HepG2 (cell line): ENCODE measurements around the gene HMGCS2. TPM values are rescaled to one million over a fixed set of nuclear protein-coding genes. Genes with fewer than 3 reads are reported as not detected.

Experiments used
- GTF2F1 ChIP-seq: fragments of 150-350 bp; IDR thresholded peaks from 2 replicates; pipeline ENCODE4 v1.6.1; 2014; ENCODE audit warnings: low read length
- MAF1 ChIP-seq: sonication (generic); formaldehyde crosslinking; IDR thresholded peaks from 2 replicates; pipeline ENCODE4 v1.5.0; 2020; ENCODE audit warnings: missing genetic modification reagents, borderline replicate concordance
- NFKB2 ChIP-seq: sonication (generic); formaldehyde crosslinking; IDR thresholded peaks from 2 replicates; pipeline ENCODE4 v1.4.0; 2020; ENCODE audit warnings: missing genetic modification reagents, borderline replicate concordance
- POLR2A ChIP-seq, 2 experiments: IDR thresholded peaks; 2 replicates each; pipeline ENCODE4 v1.6.1; 2011; ENCODE audit warnings: low read depth in 2 of 2, low read length in 2 of 2, mild to moderate bottlenecking in 1 of 2, moderate library complexity in 1 of 2; ENCODE audit not compliant: insufficient read depth in 1 of 2
- SIN3B ChIP-seq: fragments of 150-350 bp; IDR thresholded peaks from 2 replicates; pipeline ENCODE4 v1.6.1; 2014; ENCODE audit warnings: low read length
- TEAD3 ChIP-seq: optimal IDR thresholded peaks from 2 replicates; pipeline ENCODE3; 2016; ENCODE audit warnings: borderline replicate concordance
- ZFP90 ChIP-seq: sonication (generic); formaldehyde crosslinking; IDR thresholded peaks from 2 replicates; pipeline ENCODE4 v1.8.0; 2022; ENCODE audit warnings: missing genetic modification reagents, mild to moderate bottlenecking, inconsistent platforms, borderline replicate concordance
- ZKSCAN5 ChIP-seq: sonication (generic); formaldehyde crosslinking; IDR thresholded peaks from 2 replicates; pipeline ENCODE4 v1.5.1; 2020; ENCODE audit warnings: mild to moderate bottlenecking, missing genetic modification reagents
- ZNF256 ChIP-seq: sonication (generic); formaldehyde crosslinking; conservative IDR thresholded peaks from 2 replicates; pipeline ENCODE4 v1.4.0; 2020; ENCODE audit warnings: missing genetic modification reagents
- ZNF263 ChIP-seq: sonication (generic); formaldehyde crosslinking; IDR thresholded peaks from 2 replicates; pipeline ENCODE4 v1.4.0; 2020; ENCODE audit warnings: missing genetic modification reagents
- ZNF282 ChIP-seq: fragments of 450-650 bp; IDR thresholded peaks from 2 replicates; pipeline ENCODE4 v1.6.1; 2018; ENCODE audit not compliant: partially characterized antibody
- ZNF552 ChIP-seq: sonication (generic); formaldehyde crosslinking; IDR thresholded peaks from 2 replicates; pipeline ENCODE4 v1.9.0; 2022; ENCODE audit warnings: missing genetic modification reagents, mild to moderate bottlenecking, borderline replicate concordance
- ZNF564 ChIP-seq: sonication (generic); formaldehyde crosslinking; IDR thresholded peaks from 2 replicates; pipeline ENCODE4 v1.8.1; 2023; ENCODE audit warnings: mild to moderate bottlenecking, missing genetic modification reagents
- ZSCAN31 ChIP-seq: sonication (generic); formaldehyde crosslinking; IDR thresholded peaks from 2 replicates; pipeline ENCODE4 v1.5.0; 2020; ENCODE audit warnings: low read depth, mild to moderate bottlenecking, missing genetic modification reagents
- polyA plus RNA-seq, 8 experiments: library from polyadenylated mRNA; depleted of rRNA in 3 of 8; stranded (reverse) in 7 of 8; unstranded in 1 of 8; fragments of >200 nt; fragmentation: Illumina TruSeq in 4 of 8; extraction: Trizol in 4 of 8; gene quantifications; 2 replicates each; pipeline versions ENCODE4 v1.2.1 to v1.2.3, GENCODE V29; 2011 to 2016; ENCODE audit warnings: low read depth in 4 of 8, missing spikeins in 1 of 8, mixed read lengths in 1 of 8; ENCODE audit not compliant: insufficient read depth in 1 of 8
- total RNA-seq, 5 experiments: library from RNA; depleted of rRNA; stranded (reverse); fragments of >200 nt; fragmentation: Illumina TruSeq; extraction: Trizol; gene quantifications; 2 replicates each; pipeline ENCODE4 v1.2.3, GENCODE V29; 2016; ENCODE audit warnings: low read depth in 1 of 5
- TF ChIP-seq, protein P1 (sequence below): sonication (generic); formaldehyde crosslinking; IDR thresholded peaks from 2 replicates; pipeline ENCODE4 v1.5.0; 2020; ENCODE audit warnings: mild to moderate bottlenecking, missing genetic modification reagents
- TF ChIP-seq, protein P2 (sequence below): IDR thresholded peaks from 2 replicates; pipeline ENCODE4 v1.6.1; 2016; ENCODE audit warnings: low read depth, borderline replicate concordance

HMGCS2 gene
- total and polyA plus RNA-seq, 2 of the 13 experiments (the other 11 are each of a cell fraction or from before 2014, with no cell fraction given): 0.44 to 1.5 TPM

DNA sequence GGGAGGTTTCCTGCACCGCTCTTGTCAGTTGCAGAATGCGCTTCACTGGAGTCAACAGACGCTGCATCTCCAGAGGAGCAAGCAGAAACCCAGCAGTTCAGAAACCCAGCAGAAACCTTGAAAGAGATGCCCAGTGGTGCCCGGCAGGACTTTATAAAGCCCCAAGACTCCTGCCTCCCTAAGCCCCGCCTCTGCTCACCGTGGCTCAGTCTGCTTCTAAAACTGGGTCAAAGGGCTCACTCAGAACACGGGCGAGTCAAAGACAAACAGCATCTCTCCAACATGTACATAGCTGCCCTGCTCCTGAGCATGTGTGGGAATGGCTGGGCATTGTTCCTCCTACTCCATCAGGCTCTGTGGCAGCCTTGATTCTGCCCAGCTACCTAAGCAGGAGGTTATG is at the start of gene HMGCS2 (continued):
- TF ChIP-seq, protein P1, sequence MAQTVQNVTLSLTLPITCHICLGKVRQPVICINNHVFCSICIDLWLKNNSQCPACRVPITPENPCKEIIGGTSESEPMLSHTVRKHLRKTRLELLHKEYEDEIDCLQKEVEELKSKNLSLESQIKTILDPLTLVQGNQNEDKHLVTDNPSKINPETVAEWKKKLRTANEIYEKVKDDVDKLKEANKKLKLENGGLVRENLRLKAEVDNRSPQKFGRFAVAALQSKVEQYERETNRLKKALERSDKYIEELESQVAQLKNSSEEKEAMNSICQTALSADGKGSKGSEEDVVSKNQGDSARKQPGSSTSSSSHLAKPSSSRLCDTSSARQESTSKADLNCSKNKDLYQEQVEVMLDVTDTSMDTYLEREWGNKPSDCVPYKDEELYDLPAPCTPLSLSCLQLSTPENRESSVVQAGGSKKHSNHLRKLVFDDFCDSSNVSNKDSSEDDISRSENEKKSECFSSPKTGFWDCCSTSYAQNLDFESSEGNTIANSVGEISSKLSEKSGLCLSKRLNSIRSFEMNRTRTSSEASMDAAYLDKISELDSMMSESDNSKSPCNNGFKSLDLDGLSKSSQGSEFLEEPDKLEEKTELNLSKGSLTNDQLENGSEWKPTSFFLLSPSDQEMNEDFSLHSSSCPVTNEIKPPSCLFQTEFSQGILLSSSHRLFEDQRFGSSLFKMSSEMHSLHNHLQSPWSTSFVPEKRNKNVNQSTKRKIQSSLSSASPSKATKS (CRISPR knock-in tag): no peak
- no peak for TF ChIP-seq ZKSCAN5 (CRISPR knock-in tag)
- no peak for TF ChIP-seq GTF2F1
- TF ChIP-seq, protein P2, sequence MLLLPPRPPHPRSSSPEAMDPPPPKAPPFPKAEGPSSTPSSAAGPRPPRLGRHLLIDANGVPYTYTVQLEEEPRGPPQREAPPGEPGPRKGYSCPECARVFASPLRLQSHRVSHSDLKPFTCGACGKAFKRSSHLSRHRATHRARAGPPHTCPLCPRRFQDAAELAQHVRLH (CRISPR knock-in tag): no peak
- TF ChIP-seq ZNF552 (CRISPR knock-in tag): no peak
- peak; percentile 34 for TF ChIP-seq TEAD3 (CRISPR knock-in tag)
- TF ChIP-seq NFKB2 (CRISPR knock-in tag): no peak
- no peak for TF ChIP-seq POLR2A (IDR thresholded peaks at IDR 0.05; ENCODE audit: insufficient read depth in 1 of 2, low read depth in 2 of 2, low read length in 2 of 2)
- peak; percentile 39; the same call in 1 of the 2 replicates for TF ChIP-seq ZSCAN31 (CRISPR knock-in tag)
- no peak for TF ChIP-seq MAF1
- no peak for TF ChIP-seq ZNF564 (CRISPR knock-in tag)
- TF ChIP-seq ZFP90 (CRISPR knock-in tag): no peak
- no peak for TF ChIP-seq SIN3B
- no peak for TF ChIP-seq ZNF256 (CRISPR knock-in tag)
- no peak for TF ChIP-seq ZNF282
- TF ChIP-seq ZNF263 (CRISPR knock-in tag): no peak
